Glutamatergic neuron (in vitro differentiated cells): ENCODE measurements around the gene PAXIP1. TPM values are rescaled to one million over a fixed set of nuclear protein-coding genes. Genes with fewer than 3 reads are reported as not detected.

Source experiments
- DNase-seq: peaks from one replicate; pipeline ENCODE4 v3.0.0; 2022
- H3K27ac Mint-ChIP-seq: one replicate; pipeline ENCODE4 v1.8.0; 2020; ENCODE audit warnings: mild to moderate bottlenecking, mixed read lengths, inconsistent platforms; ENCODE audit not compliant: unreplicated experiment
- H3K27me3 Mint-ChIP-seq: one replicate; pipeline ENCODE4 v1.8.0; 2020; ENCODE audit warnings: mild to moderate bottlenecking, moderate library complexity, mixed read lengths, inconsistent platforms; ENCODE audit not compliant: unreplicated experiment
- H3K36me3 Mint-ChIP-seq: one replicate; pipeline ENCODE4 v1.8.0; 2020; ENCODE audit warnings: mild to moderate bottlenecking, mixed read lengths, inconsistent platforms; ENCODE audit not compliant: unreplicated experiment
- H3K4me1 Mint-ChIP-seq: one replicate; pipeline ENCODE4 v1.8.0; 2020; ENCODE audit warnings: mild to moderate bottlenecking, low read depth, mixed read lengths, inconsistent platforms; ENCODE audit not compliant: unreplicated experiment
- H3K4me3 Mint-ChIP-seq: one replicate; pipeline ENCODE4 v1.8.0; 2020; ENCODE audit warnings: mild to moderate bottlenecking, mixed read lengths, inconsistent platforms; ENCODE audit not compliant: unreplicated experiment
- H3K9me3 Mint-ChIP-seq: one replicate; pipeline ENCODE4 v1.8.0; 2020; ENCODE audit warnings: mild to moderate bottlenecking, moderate library complexity, mixed read lengths, inconsistent platforms; ENCODE audit not compliant: unreplicated experiment
- CTCF ChIP-seq: fragments of 200-600 bp; sonication (generic); IDR thresholded peaks from one replicate; pipeline ENCODE4 v1.5.0; 2021; ENCODE audit not compliant: partially characterized antibody, unreplicated experiment
- long read RNA-seq: library from polyadenylated mRNA; unstranded; transcript quantifications from one replicate; pipeline ENCODE4 v2.0.0, GENCODE V29; 2020; ENCODE audit not compliant: unreplicated experiment
- total RNA-seq: library from RNA; stranded (reverse); fragmentation: NEBNext Ultra II Directional; extraction: Animal tissue kit (Norgen Biotek cat#: 25700); gene quantifications from one replicate; pipeline ENCODE4 v1.2.1, GENCODE V29; 2021; ENCODE audit not compliant: unreplicated experiment

Gene PAXIP1, protein sequence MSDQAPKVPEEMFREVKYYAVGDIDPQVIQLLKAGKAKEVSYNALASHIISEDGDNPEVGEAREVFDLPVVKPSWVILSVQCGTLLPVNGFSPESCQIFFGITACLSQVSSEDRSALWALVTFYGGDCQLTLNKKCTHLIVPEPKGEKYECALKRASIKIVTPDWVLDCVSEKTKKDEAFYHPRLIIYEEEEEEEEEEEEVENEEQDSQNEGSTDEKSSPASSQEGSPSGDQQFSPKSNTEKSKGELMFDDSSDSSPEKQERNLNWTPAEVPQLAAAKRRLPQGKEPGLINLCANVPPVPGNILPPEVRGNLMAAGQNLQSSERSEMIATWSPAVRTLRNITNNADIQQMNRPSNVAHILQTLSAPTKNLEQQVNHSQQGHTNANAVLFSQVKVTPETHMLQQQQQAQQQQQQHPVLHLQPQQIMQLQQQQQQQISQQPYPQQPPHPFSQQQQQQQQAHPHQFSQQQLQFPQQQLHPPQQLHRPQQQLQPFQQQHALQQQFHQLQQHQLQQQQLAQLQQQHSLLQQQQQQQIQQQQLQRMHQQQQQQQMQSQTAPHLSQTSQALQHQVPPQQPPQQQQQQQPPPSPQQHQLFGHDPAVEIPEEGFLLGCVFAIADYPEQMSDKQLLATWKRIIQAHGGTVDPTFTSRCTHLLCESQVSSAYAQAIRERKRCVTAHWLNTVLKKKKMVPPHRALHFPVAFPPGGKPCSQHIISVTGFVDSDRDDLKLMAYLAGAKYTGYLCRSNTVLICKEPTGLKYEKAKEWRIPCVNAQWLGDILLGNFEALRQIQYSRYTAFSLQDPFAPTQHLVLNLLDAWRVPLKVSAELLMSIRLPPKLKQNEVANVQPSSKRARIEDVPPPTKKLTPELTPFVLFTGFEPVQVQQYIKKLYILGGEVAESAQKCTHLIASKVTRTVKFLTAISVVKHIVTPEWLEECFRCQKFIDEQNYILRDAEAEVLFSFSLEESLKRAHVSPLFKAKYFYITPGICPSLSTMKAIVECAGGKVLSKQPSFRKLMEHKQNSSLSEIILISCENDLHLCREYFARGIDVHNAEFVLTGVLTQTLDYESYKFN
- total RNA-seq, result 13.8 TPM
- long read RNA-seq, result 0 reads

DNA sequence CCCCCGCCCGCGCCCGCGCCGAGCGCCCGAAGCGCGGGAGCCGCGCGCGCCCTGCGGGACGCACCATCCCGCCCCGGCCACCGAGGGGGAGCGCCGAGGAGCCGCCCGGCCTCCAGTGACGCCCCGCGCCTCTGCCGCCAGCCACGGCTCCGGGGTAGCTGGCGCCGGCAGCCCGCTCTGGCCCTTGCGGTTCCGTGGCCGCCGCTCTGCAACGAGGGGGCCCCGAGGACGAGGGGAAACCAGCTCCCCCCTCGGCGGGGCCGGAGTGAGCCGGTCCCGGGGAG, at the start of gene PAXIP1:
PAXIP1 (minus strand) TSS at position 33 of the 284 bp plus-strand sequence. CDS start 195 bp downstream, outside the sequence.
- peak; percentile 70 for DNase-seq
- no peak for TF ChIP-seq CTCF
- no peaks in the 10 kb centered on the region for H3K36me3 Mint-ChIP-seq
- peak within 1 kb of the TSS; percentile 93 for H3K4me3 Mint-ChIP-seq
- no peaks in the 10 kb centered on the region for H3K4me1 Mint-ChIP-seq
- H3K27ac Mint-ChIP-seq, result peak within 1 kb of the TSS; percentile 83
- H3K9me3 Mint-ChIP-seq, result peaks cover 6% of the 10 kb centered on the region
- H3K27me3 Mint-ChIP-seq, result peaks cover 2% of the 10 kb centered on the region

GRCh38 chr7:155051355-155051754, 48.4 kb upstream of the PAXIP1 start:
- no peak overlapping the region for H3K27ac Mint-ChIP-seq

DNA sequence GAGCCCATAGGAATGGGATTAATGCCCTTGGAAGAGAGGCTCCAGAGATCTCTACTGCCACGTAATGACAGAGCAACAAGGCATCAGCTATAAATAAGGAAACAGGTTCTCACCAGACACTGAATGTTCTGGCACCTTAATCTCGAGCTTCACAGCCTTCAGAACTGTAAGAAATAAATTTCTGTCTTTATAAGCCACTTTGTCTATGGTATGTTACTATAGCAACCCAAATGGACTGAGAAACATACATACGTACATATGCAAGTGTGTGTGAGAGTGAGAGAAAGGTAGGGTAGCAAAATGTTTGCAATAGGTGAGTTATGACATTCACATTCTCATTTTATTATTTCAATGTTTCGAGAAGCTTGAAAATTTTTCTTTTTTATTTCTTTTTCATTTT, 45.1 kb upstream of the PAXIP1 start:
- Mint-ChIP-seq H3K4me3 (no peak overlapping the region), H3K4me1 (no peaks in the 10 kb centered on the region), H3K9me3 (no peaks in the 10 kb centered on the region), H3K36me3 (no peaks in the 10 kb centered on the region), H3K27ac (no peak overlapping the region), H3K27me3 (no peaks in the 10 kb centered on the region)
- DNase-seq, result no peak
- TF ChIP-seq CTCF, result no peak

More at GRCh38 chr7:155051355-155051754, 48.4 kb upstream of the PAXIP1 start:
- H3K4me1 Mint-ChIP-seq, result no peaks in the 10 kb centered on the region
- no peak overlapping the region for H3K4me3 Mint-ChIP-seq
- TF ChIP-seq CTCF, result no peak
- H3K9me3 Mint-ChIP-seq, result no peaks in the 10 kb centered on the region
- H3K27me3 Mint-ChIP-seq, result no peaks in the 10 kb centered on the region
- no peaks in the 10 kb centered on the region for H3K36me3 Mint-ChIP-seq
- no peak for DNase-seq

DNA sequence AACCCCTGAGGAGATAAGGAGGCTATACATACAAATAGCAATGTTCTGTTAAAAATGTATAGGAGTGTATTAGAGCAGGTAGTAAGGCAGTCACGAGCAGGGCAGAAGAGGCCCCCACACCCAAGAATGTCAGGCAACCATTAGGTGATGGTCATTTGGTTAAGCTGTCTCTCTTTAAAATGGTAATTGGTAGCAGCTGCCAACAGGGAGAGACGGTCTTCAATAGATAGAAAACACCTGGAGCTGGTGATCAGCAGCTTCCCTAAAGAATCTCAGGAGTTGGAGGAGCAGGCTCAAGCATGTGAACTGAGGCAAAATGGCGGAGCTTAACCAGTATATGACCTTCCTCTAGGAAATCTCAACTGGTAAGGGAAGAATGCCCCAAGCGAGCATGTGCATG, 40.8 kb upstream of the PAXIP1 start:
- H3K4me3 Mint-ChIP-seq, result no peak overlapping the region
- H3K27ac Mint-ChIP-seq, result no peak overlapping the region
- H3K27me3 Mint-ChIP-seq, result no peaks in the 10 kb centered on the region
- no peaks in the 10 kb centered on the region for H3K4me1 Mint-ChIP-seq
- no peak for DNase-seq
- H3K36me3 Mint-ChIP-seq, result no peaks in the 10 kb centered on the region
- no peak for TF ChIP-seq CTCF
- no peaks in the 10 kb centered on the region for H3K9me3 Mint-ChIP-seq
